SK-N-SH treated with all-trans-retinoic acid at 6 μM for 48 hours (cell line): Measurements from ENCODE around the gene MAPK4.
"Not testable (repeated sequence)": the region's sequence is repeated elsewhere in the genome, so short reads cannot be mapped to it uniquely, and the experiment has no call there.

ENCODE experiments used
- CSDC2 ChIP-seq: fragments of 250-450 bp; sonication (Bioruptor Pico); IDR thresholded peaks from 2 replicates; pipeline ENCODE4 v1.5.0; 2020; ENCODE audit warnings: mild to moderate bottlenecking, moderate library complexity
- PATZ1 ChIP-seq: fragments of 250-450 bp; sonication (Bioruptor Pico); IDR thresholded peaks from 2 replicates; pipeline ENCODE4 v1.8.0; 2020; ENCODE audit warnings: mild to moderate bottlenecking, moderate library complexity, borderline replicate concordance
- POU6F1 ChIP-seq: fragments of 250-450 bp; sonication (Bioruptor Pico); IDR thresholded peaks from 2 replicates; pipeline ENCODE4 v1.8.0; 2021; ENCODE audit warnings: low read depth, mild to moderate bottlenecking, moderate library complexity, borderline replicate concordance
- PPARA ChIP-seq: fragments of 250-450 bp; sonication (Bioruptor Pico); IDR thresholded peaks from 2 replicates; pipeline ENCODE4 v1.5.0; 2020; ENCODE audit warnings: mild to moderate bottlenecking, borderline replicate concordance
- RARB ChIP-seq: fragments of 250-450 bp; sonication (Bioruptor Pico); IDR thresholded peaks from 2 replicates; pipeline ENCODE4 v1.8.0; 2021; ENCODE audit warnings: mild to moderate bottlenecking, moderate library complexity
- SNAI2 ChIP-seq: fragments of 250-450 bp; sonication (Bioruptor Pico); IDR thresholded peaks from 2 replicates; pipeline ENCODE4 v1.5.0; 2020; ENCODE audit warnings: mild to moderate bottlenecking, moderate library complexity
- TCF4 ChIP-seq: fragments of 250-450 bp; sonication (Bioruptor Pico); IDR thresholded peaks from 2 replicates; pipeline ENCODE4 v1.8.0; 2021; ENCODE audit warnings: mild to moderate bottlenecking, moderate library complexity, borderline replicate concordance
- TSHZ2 ChIP-seq: fragments of 250-450 bp; sonication (Bioruptor Pico); IDR thresholded peaks from 2 replicates; pipeline ENCODE4 v1.5.0; 2020; ENCODE audit warnings: mild to moderate bottlenecking, moderate library complexity
- ZFP3 ChIP-seq: fragments of 250-450 bp; sonication (Bioruptor Pico); IDR thresholded peaks from 2 replicates; pipeline ENCODE4 v1.5.0; 2020; ENCODE audit warnings: mild to moderate bottlenecking, moderate library complexity
- ZFP30 ChIP-seq: fragments of 450-650 bp; formaldehyde crosslinking; IDR thresholded peaks from 2 replicates; pipeline ENCODE4 v1.5.0; 2022; ENCODE audit warnings: mild to moderate bottlenecking, moderate library complexity
- ZNF70 ChIP-seq: fragments of 450-650 bp; formaldehyde crosslinking; IDR thresholded peaks from 2 replicates; pipeline ENCODE4 v1.5.0; 2020; ENCODE audit warnings: mild to moderate bottlenecking, moderate library complexity

- not testable (repeated sequence) for TF ChIP-seq ZNF70 (CRISPR knock-in tag); PATZ1; PPARA (CRISPR knock-in tag); ZFP30; CSDC2; TSHZ2; SNAI2; TCF4 (CRISPR knock-in tag); ZFP3 (CRISPR knock-in tag); RARB (CRISPR knock-in tag); POU6F1 (CRISPR knock-in tag)
These were observed 219.1 kb downstream of the MAPK4 start for GRCh38 chr18:50779021-50779420.
